Activated naive CD4-positive, alpha-beta T cell (primary cell): ENCODE measurements around the gene BICC1.

Source experiments
- DNase-seq, 4 experiments: peaks; one replicate each; lab custom pipeline; 2025; lab: John Stamatoyannopoulos, UW

The BICC1 gene

DNA sequence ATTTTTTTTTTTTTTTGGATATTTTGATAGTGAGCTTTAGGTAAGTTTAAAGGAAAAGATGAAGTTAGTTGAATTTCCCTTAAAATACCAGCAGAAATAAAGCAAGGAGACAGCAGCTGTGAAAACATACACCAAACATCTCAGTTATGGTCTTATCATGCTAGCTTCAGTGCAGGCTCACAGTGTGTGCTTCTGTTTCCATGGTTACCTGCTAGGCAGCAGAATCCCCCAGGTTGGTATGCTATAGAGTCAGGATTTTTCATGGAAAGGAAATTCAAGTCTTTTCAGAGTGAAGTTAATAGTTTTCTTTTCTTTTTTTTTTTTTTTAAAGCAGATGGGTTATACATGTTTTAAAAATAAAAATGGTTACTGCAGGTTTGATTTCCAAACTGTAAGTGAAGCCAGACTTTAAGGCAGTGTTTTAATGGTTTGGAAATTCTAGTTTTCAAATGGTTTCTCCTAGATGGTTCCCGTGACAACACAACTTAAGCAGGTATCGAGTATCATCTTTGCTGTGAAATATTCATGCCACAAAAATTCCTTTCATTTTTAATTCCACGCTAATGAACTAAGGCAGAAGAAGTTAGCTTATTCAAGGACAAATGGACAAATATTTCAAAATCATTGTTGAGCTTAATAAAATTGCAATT is 230.9 kb downstream of the BICC1 start:
- no peak for DNase-seq

DNA sequence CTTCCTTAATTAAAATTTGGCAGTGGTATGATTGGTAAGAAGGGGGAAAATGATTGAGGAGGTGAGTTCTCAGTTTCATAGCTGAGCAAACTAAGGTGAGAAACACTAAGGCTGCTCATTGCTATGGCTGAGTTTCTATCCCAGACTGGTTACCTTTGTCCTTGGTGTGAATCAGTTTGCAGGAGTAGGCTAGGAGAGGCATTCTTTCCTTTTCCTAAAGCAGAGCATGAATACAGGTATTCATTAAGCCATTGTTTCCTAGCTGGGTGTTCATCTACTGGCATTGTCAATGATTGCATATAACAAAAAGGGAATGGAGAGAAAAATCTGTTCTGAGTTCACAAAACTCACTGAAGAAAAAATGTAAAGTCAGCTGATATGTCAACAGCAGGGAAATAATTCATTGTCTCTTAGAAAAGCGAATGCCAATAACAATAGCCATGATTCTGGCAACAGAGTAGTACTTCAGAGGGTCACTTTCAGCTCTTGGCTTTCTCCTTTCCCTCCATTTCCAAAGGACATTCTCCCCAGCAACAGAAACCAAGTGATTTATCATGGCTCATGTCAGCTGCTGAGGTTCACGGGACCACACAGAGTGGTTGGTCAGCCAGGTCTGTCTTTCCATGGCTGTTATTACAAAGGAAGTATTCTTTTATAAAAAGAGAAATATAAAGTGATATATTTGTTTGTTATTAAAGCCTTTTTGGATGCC is 234.0 kb downstream of the BICC1 start:
- no peak for DNase-seq

- no peak for DNase-seq
Measured at GRCh38 chr10:58747687-58748086, 235.0 kb downstream of the BICC1 start.

DNA sequence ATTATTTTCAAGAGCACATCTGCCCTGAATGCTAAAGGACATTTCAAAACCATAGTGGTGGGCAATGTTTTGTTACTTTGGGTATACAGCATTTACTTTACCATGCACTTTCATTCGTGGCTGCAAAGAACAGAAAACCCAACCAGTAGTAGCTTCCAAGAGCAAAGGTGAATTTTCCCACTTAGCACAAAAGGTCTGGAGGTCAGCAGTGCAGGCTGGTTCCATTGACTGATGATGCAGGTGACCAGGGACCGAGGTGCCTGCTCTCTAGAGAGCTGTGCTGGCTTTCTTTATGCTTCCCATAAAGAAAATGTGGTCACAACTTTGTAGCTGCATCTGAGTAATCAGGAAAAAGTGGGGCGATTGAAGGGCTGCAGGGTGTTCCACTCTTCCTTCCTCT is 240.0 kb downstream of the BICC1 start:
- DNase-seq, result no peak

GRCh38 chr10:58753425-58753824 is 240.8 kb downstream of the BICC1 start:
- DNase-seq, result no peak

DNA sequence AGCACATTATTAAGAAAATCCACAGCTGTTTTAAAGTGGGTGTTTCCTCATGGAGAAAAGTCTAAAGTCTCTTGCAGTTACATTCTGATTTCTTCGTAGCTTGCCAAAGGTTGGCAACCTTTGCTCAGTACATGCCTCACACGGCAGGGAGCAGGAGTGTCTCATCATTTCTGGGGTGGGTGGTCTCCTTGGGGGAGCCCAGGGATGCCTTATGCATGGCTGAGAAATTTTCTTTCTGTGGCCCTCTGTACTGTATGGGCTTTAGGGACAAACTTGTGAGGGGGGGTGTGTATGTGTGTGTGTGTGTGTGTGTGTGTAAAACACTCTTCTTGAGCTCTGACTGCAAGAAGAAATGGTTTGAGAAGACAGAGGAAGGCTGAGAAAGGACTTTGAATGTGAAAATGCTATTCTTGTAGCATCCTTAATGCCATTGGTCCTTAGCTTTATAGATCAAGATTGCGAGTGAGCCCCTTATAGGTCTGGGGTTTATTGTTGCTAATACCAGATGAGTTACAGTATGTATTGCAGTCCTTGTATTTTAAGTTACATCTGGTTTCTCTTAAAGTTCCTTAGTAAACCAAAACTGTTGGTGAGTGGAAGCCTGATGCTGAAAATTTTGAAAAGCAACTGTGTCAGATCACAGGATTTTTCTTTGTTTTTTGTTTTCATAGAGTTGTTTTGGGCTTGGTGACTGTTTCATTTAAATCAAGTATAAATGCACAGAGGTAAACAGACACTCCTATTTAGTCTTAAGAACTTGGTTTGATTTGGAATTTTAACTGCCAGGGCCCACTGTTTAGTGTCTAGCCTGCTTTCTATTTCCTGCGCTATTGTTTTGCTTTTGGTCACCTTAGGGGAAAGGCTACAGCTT is 242.0 kb downstream of the BICC1 start:
- no peak for DNase-seq

DNA sequence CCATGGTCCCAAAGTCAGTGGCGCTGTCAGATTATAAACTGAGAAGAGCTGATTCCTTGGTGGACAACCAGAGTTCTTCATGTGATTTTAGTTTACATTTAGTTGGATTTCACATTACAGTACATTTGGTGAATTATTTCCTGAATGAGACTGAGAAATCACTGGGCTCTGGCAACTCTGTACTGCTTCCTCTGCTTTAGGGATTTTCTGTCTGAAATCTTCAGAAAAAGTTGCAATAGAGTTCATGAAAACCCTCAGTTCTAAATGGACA is 242.6 kb downstream of the BICC1 start:
- no peak for DNase-seq

GRCh38 chr10:58755677-58756076 is 243.0 kb downstream of the BICC1 start:
- no peak for DNase-seq

GRCh38 chr10:58756130-58756719 is 243.6 kb downstream of the BICC1 start:
- no peak for DNase-seq

GRCh38 chr10:58757352-58758065 is 244.8 kb downstream of the BICC1 start:
- no peak for DNase-seq

GRCh38 chr10:58758321-58758720 is 245.6 kb downstream of the BICC1 start:
- no peak for DNase-seq

DNA sequence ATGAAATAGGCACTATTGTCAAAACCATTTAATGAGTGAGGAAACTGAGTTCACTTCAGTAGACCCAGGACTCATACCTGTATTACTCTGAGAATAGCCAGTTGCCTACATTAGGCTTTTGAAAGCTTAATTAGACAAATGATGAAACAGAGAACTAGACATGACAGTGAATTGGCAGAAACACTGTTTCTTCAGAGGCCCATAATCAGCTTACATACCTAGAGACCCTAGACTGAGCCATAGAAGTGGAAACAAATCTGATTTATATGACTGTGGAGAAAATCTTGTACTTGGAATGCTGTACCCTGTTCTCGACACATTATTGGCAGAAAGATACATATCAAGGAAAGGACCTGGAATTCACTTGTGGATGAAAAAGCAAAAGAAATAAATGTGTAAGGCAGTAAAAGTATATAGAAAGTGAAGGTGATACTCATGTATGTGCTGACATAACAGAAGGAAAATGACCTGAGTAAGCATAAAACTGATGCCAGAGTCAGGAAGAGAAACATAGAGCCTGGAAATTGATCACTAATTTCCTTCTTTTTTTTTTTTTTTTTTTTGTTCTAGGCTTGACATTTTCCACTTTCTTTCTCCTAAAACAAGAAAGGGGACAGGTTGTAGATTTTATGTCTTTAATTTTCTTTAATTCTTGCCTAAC is 251.5 kb downstream of the BICC1 start:
- no peak for DNase-seq

DNA sequence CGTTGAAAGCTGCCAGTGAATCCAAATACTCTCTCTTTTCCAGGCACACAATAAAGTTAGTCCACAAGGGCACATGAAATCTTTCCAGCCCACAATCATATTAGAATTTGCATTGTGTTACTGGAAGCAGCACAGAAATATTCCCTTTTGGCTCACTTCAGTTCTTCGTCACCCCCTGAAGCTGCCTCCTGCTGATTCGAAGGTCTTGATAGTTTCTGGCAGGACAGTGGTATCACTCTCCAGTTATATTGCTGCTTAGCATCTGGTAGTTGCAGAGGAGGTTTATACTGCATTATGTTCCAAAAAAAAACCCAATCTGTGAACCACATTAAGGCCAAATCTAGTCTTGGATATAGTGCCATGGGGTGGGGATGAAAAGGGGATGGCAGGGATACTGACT is 253.2 kb downstream of the BICC1 start:
- DNase-seq, result no peak

DNA sequence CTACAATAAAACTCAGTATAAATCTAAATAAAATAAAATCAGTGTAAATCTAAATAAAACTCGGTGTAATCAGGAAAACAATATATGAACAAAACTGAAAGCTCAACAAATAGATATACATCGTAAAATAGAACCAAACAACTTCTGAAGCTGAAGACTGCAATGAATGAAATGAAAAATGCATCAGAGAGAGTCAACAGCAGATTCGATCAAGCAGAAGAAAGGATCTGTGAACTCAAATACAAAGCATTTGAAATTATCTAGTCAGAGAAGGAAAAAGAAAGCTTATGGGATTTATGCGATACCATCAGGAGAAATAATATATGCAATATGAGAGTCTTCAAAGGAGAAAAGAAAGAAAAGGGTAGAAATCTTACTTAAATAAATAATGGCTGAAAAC is 255.0 kb downstream of the BICC1 start:
- DNase-seq, result no peak

DNA sequence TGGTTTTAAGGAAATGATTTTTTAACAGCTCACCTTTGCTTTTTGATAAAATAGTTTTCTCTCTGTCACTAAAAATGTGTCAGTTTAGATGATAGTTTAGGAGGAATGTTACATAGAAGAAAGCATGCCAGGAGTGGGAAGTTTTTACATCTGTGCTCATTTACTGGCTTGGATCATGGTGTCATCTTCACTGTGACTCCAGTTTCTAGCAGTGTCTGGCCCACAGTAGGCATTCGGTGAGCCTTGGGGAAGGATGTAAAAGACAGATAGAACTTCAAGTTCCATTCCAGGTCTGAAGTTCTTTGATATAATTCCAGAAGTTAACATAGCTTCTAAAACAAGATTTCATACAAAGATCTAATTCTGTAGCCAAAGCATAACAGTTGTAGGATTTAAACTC is 259.2 kb downstream of the BICC1 start:
- no peak for DNase-seq

- no peak for DNase-seq
Measured at GRCh38 chr10:58772758-58773157, 260.1 kb downstream of the BICC1 start.

DNA sequence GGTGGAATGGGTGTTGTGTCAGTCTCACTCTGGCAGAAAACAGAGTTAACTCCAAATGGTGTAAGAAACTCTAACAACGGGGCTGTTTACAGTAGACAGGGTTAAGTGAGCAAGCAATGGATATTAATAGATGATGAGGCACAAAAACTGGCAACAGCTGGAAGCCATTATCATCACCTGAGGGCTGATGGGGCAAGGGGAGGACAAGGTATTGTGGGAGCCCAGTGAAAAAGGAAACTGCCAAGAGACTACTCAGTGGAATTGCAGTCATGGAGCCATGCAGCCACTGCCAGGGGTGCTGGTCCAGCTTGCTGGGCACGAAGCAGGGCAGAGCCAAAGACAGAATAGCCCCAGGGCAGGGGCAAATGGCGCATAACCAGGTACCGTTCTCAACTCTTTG is 260.7 kb downstream of the BICC1 start:
- DNase-seq, result no peak

GRCh38 chr10:58773944-58774343 is 261.3 kb downstream of the BICC1 start:
- no peak for DNase-seq

GRCh38 chr10:58775960-58776567 is 263.4 kb downstream of the BICC1 start:
- no peak for DNase-seq

GRCh38 chr10:58776568-58777318 is 264.1 kb downstream of the BICC1 start:
- no peak for DNase-seq
